Measurements from ENCODE around the gene DACH1.

Gene DACH1

GRCh38 chr13:71703138-71703537, 163.9 kb downstream of the DACH1 start:
- TF ChIP-seq CTCF (IDR thresholded peaks at IDR 0.05; ENCODE audit: insufficient read depth, low read depth, low read length, missing control alignments): no peak

GRCh38 chr13:71702253-71702652, 164.8 kb downstream of the DACH1 start:
- no peak for TF ChIP-seq CTCF (IDR thresholded peaks at IDR 0.05; ENCODE audit: insufficient read depth, low read depth, low read length, missing control alignments)
- H3K4me3 ChIP-seq (ENCODE audit: low read depth, low read length): no peak overlapping the region
- no peak for DNase-seq (ENCODE audit: low read depth)

More at GRCh38 chr13:71703138-71703537, 163.9 kb downstream of the DACH1 start:
- H3K4me3 ChIP-seq (ENCODE audit: low read depth, low read length): no peak overlapping the region
- DNase-seq (ENCODE audit: low read depth): no peak

- DNase-seq (ENCODE audit: low read depth): no peak
- no peak overlapping the region for H3K4me3 ChIP-seq (ENCODE audit: low read depth, low read length)
- TF ChIP-seq CTCF (IDR thresholded peaks at IDR 0.05; ENCODE audit: insufficient read depth, low read depth, low read length, missing control alignments): no peak
Measured at GRCh38 chr13:71701741-71702140, 165.3 kb downstream of the DACH1 start.

- no peak for DNase-seq (ENCODE audit: low read depth)
- TF ChIP-seq CTCF (IDR thresholded peaks at IDR 0.05; ENCODE audit: insufficient read depth, low read depth, low read length, missing control alignments): no peak
- no peak overlapping the region for H3K4me3 ChIP-seq (ENCODE audit: low read depth, low read length)
Measured at GRCh38 chr13:71699342-71699741, 167.7 kb downstream of the DACH1 start.

- no peak for DNase-seq (ENCODE audit: low read depth)
- H3K4me3 ChIP-seq (ENCODE audit: low read depth, low read length): no peak overlapping the region
- no peak for TF ChIP-seq CTCF (IDR thresholded peaks at IDR 0.05; ENCODE audit: insufficient read depth, low read depth, low read length, missing control alignments)
Measured at GRCh38 chr13:71695662-71696061, 171.3 kb downstream of the DACH1 start.

GRCh38 chr13:71685072-71685471, 181.9 kb downstream of the DACH1 start:
- TF ChIP-seq CTCF (IDR thresholded peaks at IDR 0.05; ENCODE audit: insufficient read depth, low read depth, low read length, missing control alignments): no peak
- H3K4me3 ChIP-seq (ENCODE audit: low read depth, low read length): no peak overlapping the region
- DNase-seq (ENCODE audit: low read depth): no peak

- no peak for DNase-seq (ENCODE audit: low read depth)
- no peak overlapping the region for H3K4me3 ChIP-seq (ENCODE audit: low read depth, low read length)
- no peak for TF ChIP-seq CTCF (IDR thresholded peaks at IDR 0.05; ENCODE audit: insufficient read depth, low read depth, low read length, missing control alignments)
Measured at GRCh38 chr13:71681901-71682613, 184.9 kb downstream of the DACH1 start.
